Suprapubic skin (tissue), 4 donors: ENCODE data around the gene RFX2. TPM values are rescaled to one million over a fixed set of nuclear protein-coding genes. Genes with fewer than 3 reads are reported as not detected.

Experiments used
- DNase-seq, 2 donors: peaks; one replicate each; pipeline ENCODE4 v3.0.0-alpha.2; 2019; ENCODE audit warnings: low spot score in 2 of 2
- H3K27ac ChIP-seq: fragments of 200-600 bp; sonication (generic); one replicate; pipeline ENCODE4 v1.5.1; 2019
- H3K27me3 ChIP-seq: fragments of 200-600 bp; sonication (generic); one replicate; pipeline ENCODE4 v1.5.1; 2019
- H3K36me3 ChIP-seq: fragments of 200-600 bp; sonication (generic); one replicate; pipeline ENCODE4 v1.5.1; 2019
- H3K4me1 ChIP-seq: fragments of 200-600 bp; sonication (generic); one replicate; pipeline ENCODE4 v1.5.1; 2019
- H3K4me3 ChIP-seq: fragments of 200-600 bp; sonication (generic); one replicate; pipeline ENCODE4 v1.5.1; 2019; ENCODE audit warnings: mild to moderate bottlenecking
- H3K9me3 ChIP-seq: fragments of 200-600 bp; sonication (generic); one replicate; pipeline ENCODE4 v1.5.1; 2019
- EP300 ChIP-seq: sonication (generic); formaldehyde crosslinking; IDR thresholded peaks from one replicate; pipeline ENCODE4 v1.6.1; 2017; ENCODE audit warnings: antibody characterized with exemption
- POLR2A ChIP-seq, 2 donors: fragments of 450-650 bp; IDR thresholded peaks; one replicate each; pipeline ENCODE4 v1.6.1; 2017; ENCODE audit warnings: antibody characterized with exemption in 2 of 2, mild to moderate bottlenecking in 2 of 2, moderate library complexity in 2 of 2
- POLR2AphosphoS5 ChIP-seq, 3 donors: sonication (generic); formaldehyde crosslinking; IDR thresholded peaks; one replicate each; pipeline ENCODE4 v1.6.1; 2017; ENCODE audit warnings: antibody characterized with exemption in 3 of 3
- WGBS: methylation state at CpG from one replicate; pipeline ENCODE4 v1.1.5; 2018; 5-methylcytosine and 5-hydroxymethylcytosine counted together
- total RNA-seq, 4 donors: library from RNA; depleted of rRNA; stranded (reverse); fragments of >200 nt; gene quantifications; one replicate each; pipeline ENCODE4 v1.1.0, GENCODE V29; 2016
- TF ChIP-seq, protein P1 (sequence below), 2 donors: fragments of 200-600 bp in 1 of 2; fragments of 450-650 bp in 1 of 2; sonication (generic) in 1 of 2; IDR thresholded peaks; one replicate each; pipeline ENCODE4 v1.5.1; 2016 to 2019; ENCODE audit warnings: antibody characterized with exemption in 2 of 2, mild to moderate bottlenecking in 1 of 2, moderate library complexity in 1 of 2

Gene RFX2
- total RNA-seq, 4 donors from 2014 or later = 28.8 to 62.0 (median 43.5) TPM

DNA sequence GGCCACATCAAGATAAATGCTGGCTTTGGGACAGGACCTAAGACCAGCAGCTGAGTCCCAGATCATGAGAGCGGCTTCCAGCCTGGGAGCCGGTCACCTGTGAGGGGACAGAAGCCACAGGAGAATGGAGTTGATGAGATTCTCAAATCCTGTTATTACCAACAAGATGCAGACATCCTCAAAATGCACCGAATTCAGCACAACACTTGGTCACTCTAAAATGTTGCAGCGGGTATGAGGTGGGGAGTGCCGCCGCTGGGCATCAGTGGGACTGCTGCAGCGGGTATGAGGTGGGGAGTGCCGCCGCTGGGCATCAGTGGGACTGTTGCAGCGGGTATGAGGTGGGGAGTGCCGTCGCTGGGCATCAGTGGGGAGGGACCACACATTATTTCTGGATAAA lies 153.6 kb downstream of the RFX2 start:
- H3K27ac ChIP-seq = no peak overlapping the region
- TF ChIP-seq, protein P1, sequence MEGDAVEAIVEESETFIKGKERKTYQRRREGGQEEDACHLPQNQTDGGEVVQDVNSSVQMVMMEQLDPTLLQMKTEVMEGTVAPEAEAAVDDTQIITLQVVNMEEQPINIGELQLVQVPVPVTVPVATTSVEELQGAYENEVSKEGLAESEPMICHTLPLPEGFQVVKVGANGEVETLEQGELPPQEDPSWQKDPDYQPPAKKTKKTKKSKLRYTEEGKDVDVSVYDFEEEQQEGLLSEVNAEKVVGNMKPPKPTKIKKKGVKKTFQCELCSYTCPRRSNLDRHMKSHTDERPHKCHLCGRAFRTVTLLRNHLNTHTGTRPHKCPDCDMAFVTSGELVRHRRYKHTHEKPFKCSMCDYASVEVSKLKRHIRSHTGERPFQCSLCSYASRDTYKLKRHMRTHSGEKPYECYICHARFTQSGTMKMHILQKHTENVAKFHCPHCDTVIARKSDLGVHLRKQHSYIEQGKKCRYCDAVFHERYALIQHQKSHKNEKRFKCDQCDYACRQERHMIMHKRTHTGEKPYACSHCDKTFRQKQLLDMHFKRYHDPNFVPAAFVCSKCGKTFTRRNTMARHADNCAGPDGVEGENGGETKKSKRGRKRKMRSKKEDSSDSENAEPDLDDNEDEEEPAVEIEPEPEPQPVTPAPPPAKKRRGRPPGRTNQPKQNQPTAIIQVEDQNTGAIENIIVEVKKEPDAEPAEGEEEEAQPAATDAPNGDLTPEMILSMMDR (IDR thresholded peaks at IDR 0.05) = no peak
- no peak for TF ChIP-seq EP300
- TF ChIP-seq POLR2A (IDR thresholded peaks at IDR 0.05) = no peak
- TF ChIP-seq POLR2AphosphoS5 (IDR thresholded peaks at IDR 0.05) = no peak
- H3K4me1 ChIP-seq = peaks cover 64% of the 10 kb centered on the region
- H3K36me3 ChIP-seq = peaks cover 11% of the 10 kb centered on the region
- no peaks in the 10 kb centered on the region for H3K9me3 ChIP-seq
- no peaks in the 10 kb centered on the region for H3K27me3 ChIP-seq
- 94% methylated on average over 12 of the region's 12 CpGs for WGBS
- H3K4me3 ChIP-seq = no peak overlapping the region
- DNase-seq = no peak

DNA sequence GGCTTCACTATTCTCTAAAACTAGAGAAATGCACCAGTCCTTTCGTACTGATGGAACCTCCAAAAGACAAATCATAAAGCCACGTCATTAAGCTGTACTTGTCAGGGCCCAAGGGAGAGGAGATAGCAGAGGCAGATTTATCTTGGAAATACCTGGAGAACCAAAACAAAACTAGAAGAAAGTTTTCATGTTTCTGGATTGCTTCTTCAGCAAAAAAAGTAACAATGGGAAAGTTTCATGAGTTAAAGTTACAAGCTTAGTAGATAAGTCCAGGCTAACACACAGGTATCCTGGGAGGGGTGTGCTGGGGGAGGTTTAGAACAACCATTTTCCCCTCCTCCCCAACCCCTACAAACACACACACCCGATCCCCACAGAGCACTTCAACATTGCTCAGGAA lies 154.0 kb downstream of the RFX2 start:
- no peak for DNase-seq
- H3K27me3 ChIP-seq = no peaks in the 10 kb centered on the region
- peaks cover 64% of the 10 kb centered on the region for H3K4me1 ChIP-seq
- H3K27ac ChIP-seq = no peak overlapping the region
- TF ChIP-seq EP300 (no peak), POLR2A (IDR thresholded peaks at IDR 0.05) (no peak), POLR2AphosphoS5 (IDR thresholded peaks at IDR 0.05) (no peak)
- TF ChIP-seq, protein P1 (IDR thresholded peaks at IDR 0.05) = no peak
- no peaks in the 10 kb centered on the region for H3K9me3 ChIP-seq
- WGBS = 88% methylated on average over 3 of the region's 3 CpGs
- no peak overlapping the region for H3K4me3 ChIP-seq
- H3K36me3 ChIP-seq = peaks cover 11% of the 10 kb centered on the region

DNA sequence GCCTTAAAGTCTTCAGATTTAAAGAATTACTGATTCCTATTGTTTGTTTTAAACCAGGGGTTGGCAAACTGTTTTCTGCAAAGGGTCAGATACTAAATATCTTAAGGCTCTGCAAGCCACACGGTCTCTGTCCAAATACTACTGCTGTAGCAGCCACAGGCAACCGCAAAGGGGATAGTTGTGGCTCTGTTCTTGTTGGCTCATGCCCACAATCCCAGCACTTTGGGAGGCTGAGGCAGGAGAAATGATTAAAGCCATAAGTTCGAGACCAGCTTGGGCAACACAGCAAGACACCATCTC lies 154.7 kb downstream of the RFX2 start:
- Histone ChIP-seq H3K4me3 (no peak overlapping the region), H3K27ac (no peak overlapping the region), H3K36me3 (peaks cover 11% of the 10 kb centered on the region), H3K4me1 (peaks cover 64% of the 10 kb centered on the region), H3K27me3 (no peaks in the 10 kb centered on the region), H3K9me3 (no peaks in the 10 kb centered on the region)
- DNase-seq = no peak
- TF ChIP-seq POLR2AphosphoS5 (IDR thresholded peaks at IDR 0.05) = no peak
- TF ChIP-seq POLR2A (IDR thresholded peaks at IDR 0.05) = no peak
- TF ChIP-seq EP300 = no peak
- TF ChIP-seq, protein P1 (IDR thresholded peaks at IDR 0.05) = no peak
- WGBS = 55% methylated on average over 3 of the region's 3 CpGs

DNA sequence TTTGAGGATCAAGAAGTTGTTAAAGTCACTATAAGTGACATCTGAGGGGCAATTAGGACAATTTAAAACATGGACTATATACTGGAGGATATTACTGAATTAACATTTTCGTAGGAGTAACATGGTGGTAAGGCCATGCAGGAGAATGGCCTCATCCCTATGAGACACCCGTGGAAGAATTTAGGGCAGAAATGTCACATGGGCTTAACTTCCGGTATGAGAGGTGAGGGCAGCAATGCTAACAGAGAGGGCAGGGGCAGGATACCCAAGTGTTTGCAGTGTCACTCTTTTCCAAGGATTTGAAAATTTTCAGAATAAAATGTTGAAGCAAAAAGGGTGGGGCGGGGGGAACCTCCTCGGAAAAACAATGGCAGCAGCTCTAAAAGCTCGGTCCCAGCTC lies 156.0 kb downstream of the RFX2 start:
- H3K4me3 ChIP-seq = no peak overlapping the region
- WGBS = 57% methylated on average over 6 of the region's 6 CpGs

DNA sequence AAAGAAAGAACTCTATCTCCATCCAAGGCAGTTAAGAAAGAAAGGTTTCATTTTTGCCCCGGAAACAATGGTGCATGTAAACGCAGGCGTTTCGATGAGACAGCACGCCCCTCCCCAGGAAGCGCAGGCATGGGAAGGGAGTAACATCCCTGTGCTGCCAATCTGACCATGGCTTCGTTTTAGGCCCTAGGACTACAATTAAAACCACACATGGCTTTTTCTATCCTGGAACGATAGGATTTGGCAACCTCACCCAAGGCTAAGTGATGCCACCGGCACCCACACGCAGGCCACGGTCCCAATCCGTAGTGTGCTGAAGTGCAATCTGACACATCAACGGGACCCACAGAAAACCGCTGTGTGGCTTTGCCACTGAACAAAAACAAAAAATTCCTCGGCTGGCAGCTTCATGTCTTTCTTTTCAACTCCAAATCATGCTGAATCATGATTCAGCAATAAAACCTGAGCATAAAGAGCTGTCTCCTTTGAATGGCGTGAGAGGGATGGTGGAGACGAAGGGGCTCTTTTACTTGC lies 156.6 kb downstream of the RFX2 start:
- peaks cover 58% of the 10 kb centered on the region for H3K4me1 ChIP-seq
- 45% methylated on average over 17 of the region's 17 CpGs for WGBS
- H3K27ac ChIP-seq = peak overlapping the region; percentile 26
- DNase-seq = no peak
- no peak overlapping the region for H3K4me3 ChIP-seq
- no peaks in the 10 kb centered on the region for H3K9me3 ChIP-seq
- H3K27me3 ChIP-seq = no peaks in the 10 kb centered on the region
- peaks cover 15% of the 10 kb centered on the region for H3K36me3 ChIP-seq
- TF ChIP-seq POLR2A (IDR thresholded peaks at IDR 0.05) (no peak), POLR2AphosphoS5 (IDR thresholded peaks at IDR 0.05) (no peak), EP300 (no peak)
- TF ChIP-seq, protein P1 (IDR thresholded peaks at IDR 0.05) = no peak

More for the DNA sequence above, 156.0 kb downstream of the RFX2 start:
- Histone ChIP-seq H3K4me1 (peaks cover 58% of the 10 kb centered on the region), H3K36me3 (peaks cover 16% of the 10 kb centered on the region), H3K9me3 (no peaks in the 10 kb centered on the region), H3K27me3 (no peaks in the 10 kb centered on the region), H3K27ac (peak overlapping the region; percentile 26)
- DNase-seq = no peak
- TF ChIP-seq POLR2A (IDR thresholded peaks at IDR 0.05) (no peak), POLR2AphosphoS5 (IDR thresholded peaks at IDR 0.05) (no peak), EP300 (no peak)
- TF ChIP-seq, protein P1 (IDR thresholded peaks at IDR 0.05) = no peak
